MCF 10A (cell line): Measurements from ENCODE around the gene MPZL2. TPM values are rescaled to one million over a fixed set of nuclear protein-coding genes. Genes with fewer than 3 reads are reported as not detected.

Experiments used
- Bru-seq: library from RNA; stranded (reverse); fragments of 400-500 nt; gene quantifications from one replicate; lab custom pipeline; 2021; lab: Mats Ljungman, UMichigan
- BruChase-seq, 2 experiments: library from RNA; stranded (reverse); fragments of 400-500 nt; gene quantifications; one replicate each; lab custom pipeline; 2021; lab: Mats Ljungman, UMichigan
- BruUV-seq: library from RNA; stranded (reverse); fragments of 400-500 nt; replicated peaks from 2 replicates; lab custom pipeline; 2021; lab: Mats Ljungman, UMichigan
- CTCF ChIA-PET: fragments of 300-600 bp; sonication (Branson Sonifier 250); formaldehyde crosslinking; extraction: SDS; loops from one replicate; lab custom pipeline; 2021; ENCODE audit warnings: antibody characterized with exemption, inconsistent platforms; lab: Yijun Ruan, JAX
- POLR2A ChIA-PET: fragments of 300-600, 350-650 bp; sonication (Branson Sonifier 250); formaldehyde crosslinking; extraction: SDS; loops from one replicate; lab custom pipeline; 2020; ENCODE audit warnings: antibody characterized with exemption, inconsistent platforms; lab: Yijun Ruan, JAX
- DNase-seq: peaks from one replicate; pipeline ENCODE4 v3.0.0-alpha.2; 2018; ENCODE audit not compliant: unreplicated experiment
- H3K27ac Mint-ChIP-seq: one replicate; pipeline ENCODE4 v1.8.0; 2022; ENCODE audit warnings: mild to moderate bottlenecking, low read depth, mixed read lengths; ENCODE audit not compliant: unreplicated experiment
- H3K27me3 Mint-ChIP-seq: one replicate; pipeline ENCODE4 v1.8.0; 2022; ENCODE audit warnings: mixed read lengths; ENCODE audit not compliant: insufficient read depth, unreplicated experiment
- H3K36me3 Mint-ChIP-seq: one replicate; pipeline ENCODE4 v1.8.0; 2022; ENCODE audit warnings: mild to moderate bottlenecking, moderate library complexity, mixed read lengths; ENCODE audit not compliant: insufficient read depth, unreplicated experiment
- H3K4me1 Mint-ChIP-seq: one replicate; pipeline ENCODE4 v1.8.0; 2022; ENCODE audit warnings: mixed read lengths; ENCODE audit not compliant: insufficient read depth, unreplicated experiment
- H3K4me3 Mint-ChIP-seq: one replicate; pipeline ENCODE4 v1.8.0; 2022; ENCODE audit warnings: mild to moderate bottlenecking, moderate library complexity, mixed read lengths; ENCODE audit not compliant: unreplicated experiment
- H3K9me3 Mint-ChIP-seq: one replicate; pipeline ENCODE4 v1.8.0; 2022; ENCODE audit warnings: mixed read lengths; ENCODE audit not compliant: unreplicated experiment
- intact Hi-C: fragments of 100-400 bp; cut with micrococcal nuclease; formaldehyde crosslinking; loops from 2 replicates; pipeline ENCODE4 v1.14.1; 2022
- long read RNA-seq: library from polyadenylated mRNA; stranded (forward); transcript quantifications from one replicate; pipeline ENCODE4 v2.0.0, GENCODE V29; 2022
- total RNA-seq: library from RNA; stranded (reverse); gene quantifications from 2 replicates; pipeline ENCODE4 v1.2.3, GENCODE V29; 2022
- TF ChIP-seq, protein P1 (sequence below): fragments of 200-600 bp; IDR thresholded peaks from one replicate; pipeline ENCODE4 v1.8.0; 2022; ENCODE audit warnings: antibody characterized with exemption, mild to moderate bottlenecking; ENCODE audit not compliant: unreplicated experiment

MPZL2 gene
- total RNA-seq (7.0 and 13.7 TPM in 2 replicates), Bru-seq, nascent RNA (percentile 57 among the genes with signal in this experiment), BruChase-seq, experiment 1, labeled RNA remaining after a 6-hour chase (percentile 70 among the genes with signal in this experiment), BruChase-seq, experiment 2, labeled RNA remaining after a 2-hour chase (percentile 59 among the genes with signal in this experiment)
- long read RNA-seq, transcript MPZL2-201 (6 exons, 2,620 nt): major isoform, 43 of 49 reads
- long read RNA-seq, partial matches to known transcripts: 1 of 49 reads
- long read RNA-seq, other reads (novel, unspliced or antisense): 1 of 49 reads

DNA sequence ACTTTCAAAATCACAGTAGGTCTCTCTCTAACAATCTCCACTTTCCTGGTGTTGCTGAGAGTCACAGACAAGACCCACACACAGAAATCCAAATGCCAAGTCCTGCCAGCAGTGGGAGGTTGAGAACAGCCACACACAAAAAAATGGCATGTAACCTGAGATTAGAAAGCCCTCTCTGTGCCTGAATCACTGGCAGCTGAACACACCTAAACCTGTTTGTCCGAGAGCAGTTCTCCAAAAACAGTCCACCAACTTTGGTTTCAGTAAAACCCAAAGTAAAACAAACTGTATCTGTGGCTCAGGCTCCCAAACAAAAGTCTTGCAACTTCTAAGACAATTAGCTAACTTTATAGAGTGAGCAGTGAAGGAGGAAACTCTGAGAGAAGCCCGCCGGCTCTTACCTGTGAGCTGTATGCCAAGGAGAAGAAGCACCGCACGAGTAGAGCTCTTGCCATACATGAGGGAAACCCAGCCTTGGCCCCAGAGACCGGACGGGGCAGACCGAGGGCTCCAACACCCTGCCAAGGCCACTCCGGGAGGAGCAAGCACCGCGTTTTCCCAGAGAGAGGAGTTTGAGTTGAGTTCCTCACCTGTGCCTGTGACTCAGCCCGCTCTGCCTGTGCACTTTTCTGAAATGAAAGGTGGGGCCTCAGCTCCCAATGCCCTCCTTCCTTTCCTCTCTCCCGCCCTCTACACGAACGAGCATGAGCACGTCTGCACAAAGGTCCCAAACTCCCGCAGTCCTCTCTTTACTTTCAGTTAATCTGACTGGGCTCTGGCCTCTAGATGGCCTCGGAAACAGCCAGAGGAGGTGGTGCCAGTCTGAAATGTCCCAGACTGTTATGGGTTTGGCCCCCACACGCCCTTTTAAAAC, at the start of gene MPZL2:
MPZL2 (minus strand) TSS at position 603 of the 874 bp plus-strand sequence; CDS start at position 459, 144 bp downstream.
- Mint-ChIP-seq H3K27me3 (no peaks in the 10 kb centered on the region), H3K27ac (peak within 1 kb of the TSS; percentile 95), H3K9me3 (no peaks in the 10 kb centered on the region), H3K36me3 (peaks cover 17% of the 10 kb centered on the region), H3K4me1 (peaks cover 44% of the 10 kb centered on the region), H3K4me3 (peak within 1 kb of the TSS; percentile 93)
- TSS peak; percentile 64 for BruUV-seq
- CTCF ChIA-PET: interaction anchor here (0.6 to 4.2 kb wide), 18 partner anchors 11 to 991 kb away, joined by 3 to 24 read pairs (median 4); partner anchors contain the start of gene MPZL3
- intact Hi-C loops: no loop called here
- TF ChIP-seq, protein P1, sequence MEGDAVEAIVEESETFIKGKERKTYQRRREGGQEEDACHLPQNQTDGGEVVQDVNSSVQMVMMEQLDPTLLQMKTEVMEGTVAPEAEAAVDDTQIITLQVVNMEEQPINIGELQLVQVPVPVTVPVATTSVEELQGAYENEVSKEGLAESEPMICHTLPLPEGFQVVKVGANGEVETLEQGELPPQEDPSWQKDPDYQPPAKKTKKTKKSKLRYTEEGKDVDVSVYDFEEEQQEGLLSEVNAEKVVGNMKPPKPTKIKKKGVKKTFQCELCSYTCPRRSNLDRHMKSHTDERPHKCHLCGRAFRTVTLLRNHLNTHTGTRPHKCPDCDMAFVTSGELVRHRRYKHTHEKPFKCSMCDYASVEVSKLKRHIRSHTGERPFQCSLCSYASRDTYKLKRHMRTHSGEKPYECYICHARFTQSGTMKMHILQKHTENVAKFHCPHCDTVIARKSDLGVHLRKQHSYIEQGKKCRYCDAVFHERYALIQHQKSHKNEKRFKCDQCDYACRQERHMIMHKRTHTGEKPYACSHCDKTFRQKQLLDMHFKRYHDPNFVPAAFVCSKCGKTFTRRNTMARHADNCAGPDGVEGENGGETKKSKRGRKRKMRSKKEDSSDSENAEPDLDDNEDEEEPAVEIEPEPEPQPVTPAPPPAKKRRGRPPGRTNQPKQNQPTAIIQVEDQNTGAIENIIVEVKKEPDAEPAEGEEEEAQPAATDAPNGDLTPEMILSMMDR: no peak
- POLR2A ChIA-PET: interaction anchor here (0.7 to 9.8 kb wide), 26 partner anchors 9 to 1464 kb away, joined by 3 to 225 read pairs (median 5); partner anchors contain the start of genes MPZL3, SCN4B and UBE4A
- DNase-seq: peak; percentile 93

DNA sequence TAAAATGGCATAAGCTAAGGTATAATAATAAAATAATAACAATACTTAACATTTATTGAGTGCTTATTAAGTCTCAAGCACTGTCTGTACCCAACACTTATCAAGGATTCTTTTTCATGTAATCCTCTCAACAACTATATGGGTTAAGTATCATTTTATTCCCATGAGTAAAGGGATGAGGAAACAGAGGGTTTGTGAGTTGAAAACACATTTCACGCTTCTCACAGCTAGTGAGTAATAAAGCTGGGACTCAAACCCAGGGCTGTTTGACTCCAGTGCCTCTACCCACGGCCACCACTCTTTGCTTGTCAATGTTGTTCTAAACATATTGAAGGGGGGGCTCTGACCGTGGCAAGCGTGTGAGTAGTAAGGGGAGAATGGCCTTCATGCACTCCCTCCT, 49.1 kb upstream of the MPZL2 start:
- BruUV-seq: no TSS peak
- ChIA-PET POLR2A (no interaction called here), CTCF (no interaction called here)
- Mint-ChIP-seq H3K9me3 (no peaks in the 10 kb centered on the region), H3K4me1 (peaks cover 13% of the 10 kb centered on the region), H3K36me3 (no peaks in the 10 kb centered on the region), H3K27me3 (peaks cover 17% of the 10 kb centered on the region), H3K4me3 (no peak overlapping the region), H3K27ac (no peak overlapping the region)
- TF ChIP-seq, protein P1: no peak
- intact Hi-C loops: no loop called here
- DNase-seq: no peak

DNA sequence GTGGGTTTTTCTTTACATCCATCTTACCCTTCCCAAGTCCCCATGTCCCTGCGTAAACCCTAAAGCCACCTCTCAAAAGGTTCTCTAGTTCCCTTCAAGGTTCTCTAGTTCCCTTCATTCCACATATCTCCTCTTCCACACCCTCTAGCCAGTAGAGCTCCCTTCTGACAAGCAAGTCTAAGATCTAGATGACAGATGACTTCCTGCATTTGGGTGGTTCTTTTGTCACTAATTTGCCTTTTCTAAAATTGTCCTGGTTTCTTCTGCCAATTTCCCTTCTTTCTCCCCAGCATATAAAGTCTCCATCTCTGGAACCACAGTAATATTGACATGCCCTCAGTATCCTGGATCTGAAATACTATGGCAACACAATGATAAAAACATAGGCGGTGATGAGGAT, 48.2 kb upstream of the MPZL2 start:
- no TSS peak for BruUV-seq
- peaks cover 13% of the 10 kb centered on the region for H3K4me1 Mint-ChIP-seq
- no peaks in the 10 kb centered on the region for H3K9me3 Mint-ChIP-seq
- no peak overlapping the region for H3K27ac Mint-ChIP-seq
- intact Hi-C loops: no loop called here
- H3K4me3 Mint-ChIP-seq: no peak overlapping the region
- TF ChIP-seq, protein P1: no peak
- no peak for DNase-seq
- ChIA-PET CTCF (interaction anchor here (1.1 to 2.0 kb wide), 3 partner anchors 17 to 141 kb away, joined by 3 to 9 read pairs (median 7); no protein-coding TSS in a partner anchor), POLR2A (interaction anchor here (0.9 kb wide), 1 partner anchor 17 kb away, joined by 3 read pairs; no protein-coding TSS in a partner anchor)
- H3K36me3 Mint-ChIP-seq: no peaks in the 10 kb centered on the region
- H3K27me3 Mint-ChIP-seq: peaks cover 17% of the 10 kb centered on the region
